NCI-H2107 treated with DMSO at 0.1 percent for 48 hours (cell line): ENCODE measurements around the gene CLASRP.

ENCODE experiments used
- DNase-seq: peaks from one replicate; lab custom pipeline; 2025; ENCODE audit not compliant: unreplicated experiment; lab: John Stamatoyannopoulos, UW

The CLASRP gene

DNA sequence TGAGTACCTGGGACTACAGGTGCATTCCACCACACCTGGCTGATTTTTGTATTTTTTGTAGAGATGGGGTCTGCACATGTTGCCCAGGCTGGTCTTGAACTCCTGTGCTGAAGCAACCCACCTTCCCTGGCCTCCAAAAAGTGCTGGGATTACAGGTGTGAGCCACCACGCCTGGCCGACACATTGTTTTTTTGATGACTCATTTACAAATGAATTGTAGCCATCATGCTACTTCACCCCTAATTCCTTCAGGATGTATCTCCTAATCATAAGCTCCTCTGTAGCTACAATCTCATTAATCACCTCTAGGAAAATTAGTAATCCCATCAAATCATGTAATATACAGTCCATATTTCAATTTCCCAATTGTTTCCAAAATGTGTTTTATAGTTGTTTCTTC, 19.7 kb upstream of the CLASRP start:
- no peak for DNase-seq

DNA sequence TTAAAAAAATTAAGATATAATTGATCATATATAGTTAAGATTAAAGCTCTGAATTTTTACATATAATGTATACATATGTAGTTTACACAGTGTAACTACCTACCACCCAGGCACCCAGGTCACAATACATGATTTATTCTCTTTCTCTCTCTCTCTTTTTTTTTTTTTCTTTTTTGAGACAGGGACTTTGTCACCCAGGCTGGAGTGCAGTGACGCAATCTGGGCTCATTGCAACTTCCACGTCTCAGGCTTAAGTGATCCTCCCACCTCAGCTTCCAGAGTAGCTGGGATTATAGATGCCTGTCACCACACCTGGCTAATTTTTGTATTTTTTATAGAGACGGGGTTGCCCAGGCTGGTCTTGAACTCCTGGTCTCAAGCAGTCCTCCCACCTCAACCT, 18.8 kb upstream of the CLASRP start:
- no peak for DNase-seq

DNA sequence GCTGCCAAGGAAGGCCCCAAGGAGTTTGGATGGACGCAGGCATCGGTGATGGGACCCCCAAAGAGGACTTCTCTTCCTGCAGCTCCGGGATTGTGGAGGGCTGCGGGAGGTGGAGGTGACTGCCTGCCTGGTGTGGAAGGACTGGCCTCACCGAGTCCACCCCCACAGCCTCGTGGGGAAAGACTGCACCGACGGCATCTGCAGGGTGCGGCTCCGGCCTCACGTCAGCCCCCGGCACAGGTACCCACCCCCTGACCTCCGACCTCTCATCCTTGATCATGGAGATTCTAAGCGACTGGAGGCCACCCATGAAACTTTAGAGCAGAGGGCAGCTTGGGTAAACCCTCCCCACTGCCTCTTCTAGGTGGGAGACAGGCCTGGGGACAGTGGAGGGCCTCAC, 16.9 kb upstream of the CLASRP start:
- no peak for DNase-seq

DNA sequence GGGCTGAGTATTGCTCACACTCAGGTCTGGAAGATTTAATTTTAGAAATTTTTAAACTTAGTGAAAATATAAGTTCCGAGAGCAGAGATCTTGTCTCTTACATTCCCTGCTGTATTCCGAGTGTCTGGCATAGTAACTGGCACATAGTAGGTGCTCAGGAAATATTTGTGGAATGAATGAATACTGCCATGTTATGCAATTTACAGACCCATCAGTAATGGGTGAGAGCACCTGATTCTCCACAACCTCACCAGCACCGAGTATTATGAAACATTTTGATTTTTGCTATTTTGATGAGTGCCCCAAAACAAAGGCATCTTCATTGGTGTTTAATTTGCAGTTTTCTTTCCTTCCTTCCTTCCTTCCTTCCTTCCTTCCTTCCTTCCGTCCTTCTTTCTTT, 15.8 kb upstream of the CLASRP start:
- DNase-seq: no peak

DNA sequence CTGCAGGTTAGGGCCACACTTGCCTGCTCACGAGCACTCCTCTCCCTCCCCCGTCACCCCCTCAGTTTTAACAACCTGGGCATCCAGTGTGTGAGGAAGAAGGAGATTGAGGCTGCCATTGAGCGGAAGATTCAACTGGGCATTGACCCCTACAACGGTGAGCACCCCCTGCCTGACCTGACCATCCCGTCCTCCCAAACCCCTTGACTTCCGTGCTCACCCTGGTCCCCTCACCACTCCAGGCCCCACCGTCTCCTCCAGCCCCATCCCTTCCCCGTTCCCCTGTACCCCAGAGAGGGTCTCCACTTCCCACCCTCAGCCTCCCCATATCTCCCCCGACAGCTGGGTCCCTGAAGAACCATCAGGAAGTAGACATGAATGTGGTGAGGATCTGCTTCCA, 13.6 kb upstream of the CLASRP start:
- DNase-seq: no peak

DNA sequence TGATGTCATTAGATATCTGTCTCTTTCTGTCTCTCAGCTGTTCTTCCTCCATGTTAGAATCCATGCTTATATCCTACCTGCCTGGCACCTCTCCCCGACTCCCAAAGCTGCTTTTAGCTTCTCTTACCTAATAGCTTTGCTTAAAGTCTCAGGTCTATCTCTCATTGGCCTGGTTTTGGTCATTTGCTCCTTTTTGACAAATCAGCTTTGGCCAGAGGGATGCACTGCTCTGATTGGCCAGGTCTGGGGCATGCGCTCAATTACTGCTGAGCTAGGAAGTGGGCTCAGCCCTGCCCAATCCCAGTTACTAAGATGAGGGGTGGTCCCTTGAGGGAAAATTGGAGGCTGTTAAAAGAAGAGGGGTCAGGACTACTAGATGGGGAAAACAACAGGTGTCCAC, 11.5 kb upstream of the CLASRP start:
- no peak for DNase-seq

DNA sequence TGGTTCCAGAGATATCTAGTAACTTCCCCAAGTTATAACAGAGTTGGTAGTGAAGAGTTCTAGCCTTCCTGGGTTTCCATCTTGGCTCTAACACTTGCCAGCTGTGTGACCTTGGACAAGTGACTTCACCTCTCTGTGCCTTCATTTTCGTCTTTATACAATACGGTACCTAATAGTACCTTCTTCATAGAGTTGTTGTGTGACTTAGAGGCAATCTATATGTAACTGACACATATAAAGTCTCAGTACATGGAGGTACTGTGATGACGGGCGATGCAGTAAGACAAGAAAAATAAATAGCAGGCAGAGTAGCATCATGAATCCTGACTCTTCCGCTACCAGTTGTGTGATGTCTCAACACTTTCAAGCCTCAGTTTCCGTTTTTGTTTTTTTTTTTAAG, 8.0 kb upstream of the CLASRP start:
- no peak for DNase-seq

- no peak for DNase-seq
These were observed 6.4 kb upstream of the CLASRP start for GRCh38 chr19:45032421-45032820.

GRCh38 chr19:45035755-45036154, 3.1 kb upstream of the CLASRP start:
- no peak for DNase-seq

DNA sequence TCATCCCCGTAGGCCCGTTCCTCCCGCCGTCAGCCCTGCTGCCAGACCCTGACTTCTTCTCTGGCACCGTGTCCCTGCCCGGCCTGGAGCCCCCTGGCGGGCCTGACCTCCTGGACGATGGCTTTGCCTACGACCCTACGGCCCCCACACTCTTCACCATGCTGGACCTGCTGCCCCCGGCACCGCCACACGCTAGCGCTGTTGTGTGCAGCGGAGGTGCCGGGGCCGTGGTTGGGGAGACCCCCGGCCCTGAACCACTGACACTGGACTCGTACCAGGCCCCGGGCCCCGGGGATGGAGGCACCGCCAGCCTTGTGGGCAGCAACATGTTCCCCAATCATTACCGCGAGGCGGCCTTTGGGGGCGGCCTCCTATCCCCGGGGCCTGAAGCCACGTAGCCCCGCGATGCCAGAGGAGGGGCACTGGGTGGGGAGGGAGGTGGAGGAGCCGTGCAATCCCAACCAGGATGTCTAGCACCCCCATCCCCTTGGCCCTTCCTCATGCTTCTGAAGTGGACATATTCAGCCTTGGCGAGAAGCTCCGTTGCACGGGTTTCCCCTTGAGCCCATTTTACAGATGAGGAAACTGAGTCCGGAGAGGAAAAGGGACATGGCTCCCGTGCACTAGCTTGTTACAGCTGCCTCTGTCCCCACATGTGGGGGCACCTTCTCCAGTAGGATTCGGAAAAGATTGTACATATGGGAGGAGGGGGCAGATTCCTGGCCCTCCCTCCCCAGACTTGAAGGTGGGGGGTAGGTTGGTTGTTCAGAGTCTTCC, 1.3 kb upstream of the CLASRP start:
- DNase-seq: no peak

GRCh38 chr19:45040059-45040771, 1.4 kb downstream of the CLASRP start:
- DNase-seq: no peak

GRCh38 chr19:45041125-45041524, 2.3 kb downstream of the CLASRP start:
- DNase-seq: no peak

DNA sequence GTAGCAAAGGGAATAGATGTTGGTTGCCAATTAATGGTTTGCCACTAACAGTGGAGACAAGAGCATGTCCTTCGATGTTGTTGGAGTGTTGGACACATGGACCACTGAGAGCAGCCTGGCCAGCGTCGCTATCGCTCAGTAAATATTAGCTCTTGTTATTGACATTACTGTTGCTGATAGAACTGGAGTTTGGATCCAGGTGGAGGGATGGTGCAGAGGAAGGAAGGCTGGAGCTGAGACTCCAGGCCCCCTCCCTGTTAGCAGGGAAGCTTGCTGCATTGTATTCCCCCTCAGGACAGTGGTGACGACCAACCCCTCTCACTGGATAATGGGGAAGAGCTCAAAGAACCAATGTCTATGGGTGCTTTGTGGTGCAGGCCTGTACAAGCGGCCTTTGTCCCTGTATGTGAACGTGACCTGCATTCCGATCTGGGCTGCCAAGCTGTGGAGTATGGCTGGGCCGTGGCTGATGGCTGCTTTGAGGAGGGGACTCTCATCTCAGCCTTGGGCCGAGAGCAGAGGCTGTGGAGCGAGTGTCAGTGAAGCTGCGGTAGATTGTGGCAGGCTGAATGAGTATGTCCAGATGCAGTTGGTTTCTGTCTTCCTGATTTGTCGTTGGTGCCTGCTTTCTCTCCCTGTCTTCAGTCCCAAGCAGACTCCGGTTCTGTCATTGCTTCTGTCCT, 7.0 kb downstream of the CLASRP start:
- no peak for DNase-seq

- no peak for DNase-seq
These were observed 7.5 kb downstream of the CLASRP start for GRCh38 chr19:45046355-45046754.

DNA sequence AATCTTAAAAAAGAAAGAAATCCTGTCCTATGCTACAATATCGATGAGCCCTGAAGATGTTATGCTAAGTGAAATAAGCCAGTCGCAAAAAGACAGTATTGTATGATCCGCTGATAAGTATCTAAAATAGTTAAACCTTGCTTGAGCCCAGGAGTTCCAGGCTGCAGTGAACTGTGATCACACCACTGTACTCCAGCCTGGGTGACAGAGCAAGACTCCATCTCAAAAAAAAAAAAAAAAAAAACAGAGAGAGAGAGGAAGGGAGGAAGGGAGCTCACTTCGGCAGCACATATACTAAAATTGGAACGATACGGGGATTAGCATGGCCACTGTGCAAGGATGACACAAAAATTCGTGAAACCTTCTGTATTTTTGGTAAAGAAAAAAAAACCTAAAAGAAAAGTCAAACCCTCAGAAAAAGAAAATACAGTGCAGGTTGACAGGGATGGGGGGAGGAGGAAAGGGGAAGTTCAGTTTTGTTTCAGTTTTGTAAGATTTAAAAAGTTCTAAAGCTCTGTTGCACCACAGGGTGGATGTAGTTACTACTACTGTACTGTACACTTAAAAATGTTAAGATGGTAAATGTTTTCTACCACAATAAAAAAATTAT, 8.4 kb downstream of the CLASRP start:
- DNase-seq: no peak

GRCh38 chr19:45049073-45049736, 10.4 kb downstream of the CLASRP start:
- no peak for DNase-seq

DNA sequence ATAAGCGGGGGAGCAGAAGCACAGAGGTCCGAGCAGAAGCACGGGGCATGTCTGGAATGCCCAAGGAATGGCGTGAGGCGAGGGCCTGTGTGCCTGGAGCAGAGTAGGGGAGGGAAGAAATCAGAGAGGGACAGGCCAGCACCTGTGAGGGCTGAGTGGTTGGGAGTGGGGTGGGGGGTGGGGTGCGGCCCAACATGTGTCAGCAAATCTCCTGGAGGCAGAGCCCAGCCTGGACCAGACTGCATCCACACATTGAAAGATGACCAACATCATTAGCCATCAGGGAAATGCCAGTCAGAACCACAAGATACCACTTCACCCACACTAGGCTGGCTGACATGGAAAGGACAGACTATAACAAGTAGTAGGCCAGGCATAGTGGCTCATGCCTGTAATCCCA, 11.2 kb downstream of the CLASRP start:
- DNase-seq: no peak

DNA sequence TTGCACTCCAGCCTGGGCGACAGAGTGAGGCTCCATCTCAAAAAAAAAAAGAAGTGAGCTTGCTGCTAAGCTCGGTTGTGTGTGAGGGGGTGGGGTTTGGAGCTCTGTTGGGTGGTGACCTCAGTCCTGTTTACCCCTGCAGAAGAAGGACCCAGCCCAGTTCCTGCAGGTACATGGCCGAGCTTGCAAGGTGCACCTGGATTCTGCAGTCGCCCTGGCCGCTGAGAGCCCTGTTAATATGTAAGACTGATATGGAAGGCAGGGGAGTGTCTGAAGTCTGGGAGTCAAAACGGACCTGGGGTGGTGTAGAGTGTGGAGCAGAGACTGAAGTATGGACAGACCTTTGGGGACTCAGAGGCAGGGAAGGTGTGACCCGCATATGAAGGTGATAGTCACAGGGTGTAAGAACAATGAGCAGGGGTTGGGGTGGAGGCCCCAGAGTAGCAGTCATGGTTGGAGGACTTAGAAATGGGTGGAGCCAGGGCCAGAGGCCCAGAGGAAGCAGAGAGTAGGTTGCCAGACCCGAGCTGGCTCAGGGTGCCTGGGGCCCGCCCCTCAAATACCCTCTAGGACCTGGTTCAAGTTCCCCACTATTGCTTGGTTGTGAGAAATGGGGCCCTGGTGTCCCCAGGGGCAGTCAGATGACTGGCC, 13.2 kb downstream of the CLASRP start:
- DNase-seq: no peak

DNA sequence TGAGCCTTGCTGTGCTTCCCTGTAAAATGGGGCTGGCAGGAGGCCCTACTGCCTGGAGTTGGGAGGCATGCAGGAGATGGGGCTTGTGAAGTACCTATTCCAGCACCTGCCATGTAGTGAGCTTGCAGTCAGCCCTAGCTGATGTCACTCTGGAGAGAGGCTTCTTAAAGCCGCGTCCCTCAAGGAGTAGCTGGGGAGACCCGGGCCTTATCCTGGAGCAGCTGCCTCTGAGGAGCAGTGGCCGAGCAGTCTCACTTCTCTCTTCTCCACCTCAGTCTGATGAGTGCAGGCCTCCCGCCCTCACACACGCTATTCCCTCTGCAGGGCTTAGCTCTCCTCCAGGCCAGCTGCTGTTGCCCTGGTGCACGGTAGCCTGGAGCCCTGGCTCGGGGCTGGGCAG, 18.0 kb downstream of the CLASRP start:
- DNase-seq: no peak

GRCh38 chr19:45057444-45057843, 18.6 kb downstream of the CLASRP start:
- DNase-seq: no peak
